Esophagus squamous epithelium (tissue), 4 donors: Measurements from ENCODE around the gene ADRM1.

Experiments used
- CTCF ChIP-seq, 6 experiments: fragments of 450-650 bp in 4 of 6; fragments of 200-600 bp in 2 of 6; sonication (generic) in 2 of 6; IDR thresholded peaks; one replicate each; pipeline ENCODE4 v1.5.1; 2016 to 2019; ENCODE audit warnings: antibody characterized with exemption in 6 of 6, mild to moderate bottlenecking in 4 of 6, moderate library complexity in 4 of 6
- POLR2A ChIP-seq, 4 donors: fragments of 450-650 bp; IDR thresholded peaks; one replicate each; pipeline ENCODE4 v1.6.1; 2017; ENCODE audit warnings: antibody characterized with exemption in 4 of 4, mild to moderate bottlenecking in 4 of 4, moderate library complexity in 3 of 4

GRCh38 chr20:62327726-62328495 lies 25.1 kb downstream of the ADRM1 start:
- TF ChIP-seq CTCF (IDR thresholded peaks at IDR 0.05) (no peak), POLR2A (IDR thresholded peaks at IDR 0.05) (no peak)
